ENCODE data around the gene RAD23A.

RAD23A gene

DNA sequence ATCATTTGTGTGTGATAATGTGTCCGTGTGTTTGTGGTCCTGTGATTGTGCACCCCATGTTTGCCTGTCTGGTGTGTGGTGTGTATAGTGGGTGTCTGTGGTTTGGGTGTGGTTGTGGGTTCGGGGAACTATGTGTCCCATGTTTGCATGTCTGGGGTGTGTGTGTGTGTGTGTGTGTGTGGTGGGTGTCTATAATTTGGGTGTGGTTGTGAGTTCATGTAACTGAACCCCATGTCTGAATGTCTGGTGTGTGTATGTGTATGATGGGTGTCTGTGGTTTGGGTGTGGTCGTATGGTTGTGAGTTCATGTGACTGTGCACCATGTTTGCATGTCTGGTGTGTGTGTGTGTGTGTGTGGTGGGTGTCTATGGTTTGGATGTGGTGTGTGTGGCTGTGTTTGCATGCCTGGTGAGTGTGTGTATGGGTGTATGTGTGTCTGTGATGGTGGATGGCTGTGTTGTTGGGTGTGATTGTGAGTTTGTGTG, 38.5 kb downstream of the RAD23A start:
- H3K4me3 Mint-ChIP-seq, result no peak overlapping the region
- H3K27me3 Mint-ChIP-seq, result no peaks in the 10 kb centered on the region
- no peaks in the 10 kb centered on the region for H3K4me1 Mint-ChIP-seq
- no peaks in the 10 kb centered on the region for H3K9me3 Mint-ChIP-seq
- DNase-seq (no peak), ATAC-seq (no peak)
- no peak overlapping the region for H3K27ac Mint-ChIP-seq

DNA sequence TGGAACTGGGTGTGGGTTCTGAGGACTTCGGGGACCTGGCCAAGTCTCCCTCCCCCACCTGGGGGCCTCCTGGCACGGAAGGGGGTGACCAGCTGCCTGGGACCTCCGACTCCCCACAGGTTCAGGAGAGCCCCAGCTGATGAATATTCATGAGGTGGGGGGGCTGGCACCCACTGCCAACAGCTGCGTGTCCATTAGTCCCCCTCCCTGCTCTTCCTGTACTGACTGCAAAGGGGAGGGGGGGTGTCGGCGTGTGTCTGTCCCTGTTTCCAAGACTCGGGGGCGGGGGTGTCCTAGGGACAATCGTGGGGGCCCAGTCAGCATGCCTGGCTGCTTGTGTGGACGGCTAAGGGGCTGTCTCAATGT, 39.0 kb downstream of the RAD23A start:
- DNase-seq (no peak), ATAC-seq (no peak)
- H3K4me1 Mint-ChIP-seq, result no peaks in the 10 kb centered on the region
- no peak overlapping the region for H3K27ac Mint-ChIP-seq
- no peaks in the 10 kb centered on the region for H3K27me3 Mint-ChIP-seq
- H3K9me3 Mint-ChIP-seq, result no peaks in the 10 kb centered on the region
- no peak overlapping the region for H3K4me3 Mint-ChIP-seq

GRCh38 chr19:12985049-12985776, 39.6 kb downstream of the RAD23A start:
- Mint-ChIP-seq H3K4me1 (no peaks in the 10 kb centered on the region), H3K4me3 (no peak overlapping the region), H3K9me3 (no peaks in the 10 kb centered on the region), H3K27ac (no peak overlapping the region), H3K27me3 (no peaks in the 10 kb centered on the region)
- ATAC-seq, result peak; percentile 40
- no peak for DNase-seq

DNA sequence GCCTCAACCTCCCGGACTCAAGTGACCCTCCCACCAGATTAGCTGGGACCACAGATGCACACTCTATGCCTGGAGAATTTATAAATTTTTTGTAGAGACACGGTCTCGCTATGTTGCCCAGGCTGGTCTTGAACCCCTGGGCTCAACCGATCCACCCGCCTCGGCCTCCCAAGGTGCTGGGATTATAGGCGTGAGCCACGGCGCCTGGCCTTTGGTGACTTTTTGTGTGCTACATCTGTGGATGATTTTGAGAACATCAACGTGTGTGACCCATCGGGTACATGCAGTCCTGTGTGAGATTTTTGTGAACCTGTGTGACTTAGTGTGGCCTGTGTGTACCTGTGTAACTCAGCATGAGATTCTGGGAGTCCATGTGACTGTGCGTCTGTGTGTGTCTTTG, 41.1 kb downstream of the RAD23A start:
- Mint-ChIP-seq H3K27me3 (no peaks in the 10 kb centered on the region), H3K4me3 (no peak overlapping the region), H3K9me3 (no peaks in the 10 kb centered on the region), H3K4me1 (no peaks in the 10 kb centered on the region), H3K27ac (no peak overlapping the region)
- ATAC-seq (no peak), DNase-seq (no peak)

- no peak for DNase-seq
- Mint-ChIP-seq H3K4me1 (no peaks in the 10 kb centered on the region), H3K27me3 (no peaks in the 10 kb centered on the region), H3K4me3 (no peak overlapping the region), H3K27ac (no peak overlapping the region), H3K9me3 (no peaks in the 10 kb centered on the region)
- no peak for ATAC-seq
Observed at GRCh38 chr19:12987190-12987589, 41.5 kb downstream of the RAD23A start.

GRCh38 chr19:12987781-12988180, 42.1 kb downstream of the RAD23A start:
- Mint-ChIP-seq H3K9me3 (no peaks in the 10 kb centered on the region), H3K4me3 (no peak overlapping the region), H3K4me1 (no peaks in the 10 kb centered on the region), H3K27me3 (no peaks in the 10 kb centered on the region), H3K27ac (no peak overlapping the region)
- no peak for DNase-seq
- ATAC-seq, result no peak

DNA sequence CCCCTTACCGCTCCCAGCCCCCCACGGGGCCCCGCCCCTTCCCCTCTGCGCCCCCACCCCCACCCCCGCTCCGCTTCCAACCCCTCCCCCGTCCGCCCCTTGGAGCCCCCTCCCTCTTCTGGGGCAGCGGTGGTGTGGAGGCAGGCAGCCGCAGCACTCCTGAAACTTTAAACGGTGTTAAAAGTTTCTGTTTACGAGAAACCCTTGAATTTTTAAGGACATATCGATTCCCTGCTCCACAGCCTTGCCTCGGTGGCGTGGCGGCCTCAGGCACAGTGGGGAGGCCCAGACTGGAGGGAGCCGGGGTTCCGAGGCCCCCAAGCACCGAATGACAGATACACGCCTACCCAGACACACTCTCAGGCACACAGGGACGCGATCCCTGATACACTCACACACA, 44.8 kb downstream of the RAD23A start:
- no peak for DNase-seq
- Mint-ChIP-seq H3K27me3 (peaks cover 10% of the 10 kb centered on the region), H3K27ac (no peak overlapping the region), H3K4me1 (peaks cover 6% of the 10 kb centered on the region), H3K4me3 (no peak overlapping the region), H3K9me3 (no peaks in the 10 kb centered on the region)
- ATAC-seq, result no peak

GRCh38 chr19:12990853-12991252, 45.2 kb downstream of the RAD23A start:
- Mint-ChIP-seq H3K27ac (no peak overlapping the region), H3K27me3 (peaks cover 10% of the 10 kb centered on the region), H3K4me1 (peaks cover 7% of the 10 kb centered on the region), H3K9me3 (no peaks in the 10 kb centered on the region), H3K4me3 (no peak overlapping the region)
- ATAC-seq (no peak), DNase-seq (no peak)

DNA sequence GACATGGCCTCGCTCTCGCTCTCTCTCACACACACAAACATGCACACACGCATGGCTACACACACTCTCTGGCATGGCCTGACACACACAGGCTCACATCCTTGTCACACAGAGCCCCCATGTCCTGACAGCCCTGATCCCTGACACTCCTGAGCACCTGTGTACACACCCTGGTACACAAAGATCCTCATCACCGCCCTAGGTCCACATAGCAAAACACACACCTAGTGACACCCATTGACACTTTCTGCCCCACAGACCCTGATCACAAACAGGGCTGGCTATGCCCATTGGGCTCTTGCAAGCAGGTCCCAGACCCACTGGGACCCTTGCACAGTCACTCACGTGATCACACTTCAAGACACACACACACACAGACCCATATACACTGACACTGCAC, 45.6 kb downstream of the RAD23A start:
- Mint-ChIP-seq H3K4me3 (no peak overlapping the region), H3K27ac (no peak overlapping the region), H3K4me1 (peaks cover 11% of the 10 kb centered on the region), H3K27me3 (peaks cover 10% of the 10 kb centered on the region), H3K9me3 (no peaks in the 10 kb centered on the region)
- ATAC-seq (no peak), DNase-seq (no peak)

DNA sequence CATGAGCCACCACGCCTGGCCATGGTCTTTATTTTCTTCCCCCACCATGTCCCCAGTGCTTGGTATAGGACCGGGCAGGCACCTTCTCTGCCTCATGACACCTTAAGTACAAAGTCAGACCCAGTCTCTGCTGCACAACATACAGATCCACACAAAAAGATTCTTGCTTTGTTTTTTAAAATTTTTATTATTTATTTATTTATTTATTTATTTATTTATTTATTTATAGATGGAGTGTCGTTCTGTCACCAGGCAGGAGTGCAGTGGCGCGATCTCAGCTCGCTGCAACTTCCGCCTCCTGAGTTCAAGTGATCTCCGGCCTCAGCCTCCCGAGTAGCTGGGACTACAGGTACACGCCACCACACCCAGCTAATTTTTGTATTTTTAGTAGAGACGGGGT, 47.1 kb downstream of the RAD23A start:
- Mint-ChIP-seq H3K9me3 (no peaks in the 10 kb centered on the region), H3K27ac (no peak overlapping the region), H3K27me3 (peaks cover 10% of the 10 kb centered on the region), H3K4me3 (no peak overlapping the region), H3K4me1 (peaks cover 11% of the 10 kb centered on the region)
- ATAC-seq (no peak), DNase-seq (no peak)

- Mint-ChIP-seq H3K4me3 (no peak overlapping the region), H3K9me3 (no peaks in the 10 kb centered on the region), H3K27me3 (peaks cover 10% of the 10 kb centered on the region), H3K27ac (no peak overlapping the region), H3K4me1 (peaks cover 11% of the 10 kb centered on the region)
- ATAC-seq, result no peak
- no peak for DNase-seq
Observed at GRCh38 chr19:12993562-12993961, 47.9 kb downstream of the RAD23A start.

- peak within 1 kb of the TSS; percentile 48 to 93 for H3K27ac Mint-ChIP-seq
- ATAC-seq (peak; percentile 62), DNase-seq (peak in 1 of 2 donors; percentile 53)
- H3K9me3 Mint-ChIP-seq, result no peaks in the 10 kb centered on the region
- H3K27me3 Mint-ChIP-seq, result peaks cover 10% of the 10 kb centered on the region
- H3K4me1 Mint-ChIP-seq, result peaks cover 11% of the 10 kb centered on the region
- peak within 1 kb of the TSS; percentile 82 to 93 for H3K4me3 Mint-ChIP-seq
Observed at GRCh38 chr19:12994701-12995595, 49.3 kb downstream of the RAD23A start, which contains the start of gene NFIX. NFIX (plus strand) TSS chr19:12995475; CDS start chr19:12995838, 363 bp downstream.

GRCh38 chr19:12995596-12996405, 50.1 kb downstream of the RAD23A start:
- no peak overlapping the region for H3K27ac Mint-ChIP-seq
- H3K4me3 Mint-ChIP-seq, result peak overlapping the region; percentile 82 to 93
- peak; percentile 47 for ATAC-seq
- DNase-seq, result no peak
- peaks cover 10% of the 10 kb centered on the region for H3K27me3 Mint-ChIP-seq
- H3K9me3 Mint-ChIP-seq, result no peaks in the 10 kb centered on the region
- H3K4me1 Mint-ChIP-seq, result peaks cover 11% of the 10 kb centered on the region

- ATAC-seq, result no peak
- H3K4me3 Mint-ChIP-seq, result peak overlapping the region in 1 of 2 donors; percentile 57
- no peaks in the 10 kb centered on the region for H3K9me3 Mint-ChIP-seq
- H3K27ac Mint-ChIP-seq, result no peak overlapping the region
- H3K4me1 Mint-ChIP-seq, result peaks cover 11% of the 10 kb centered on the region
- DNase-seq, result no peak
- H3K27me3 Mint-ChIP-seq, result peaks cover 10% of the 10 kb centered on the region
Observed at GRCh38 chr19:12996406-12997094, 50.9 kb downstream of the RAD23A start.
